ENCODE measurements around the gene RIPK1. TPM values are rescaled to one million over a fixed set of nuclear protein-coding genes. Genes with fewer than 3 reads are reported as not detected.

The RIPK1 gene
- total RNA-seq, 1 experiment from 2014 or later: 19.1 TPM

DNA sequence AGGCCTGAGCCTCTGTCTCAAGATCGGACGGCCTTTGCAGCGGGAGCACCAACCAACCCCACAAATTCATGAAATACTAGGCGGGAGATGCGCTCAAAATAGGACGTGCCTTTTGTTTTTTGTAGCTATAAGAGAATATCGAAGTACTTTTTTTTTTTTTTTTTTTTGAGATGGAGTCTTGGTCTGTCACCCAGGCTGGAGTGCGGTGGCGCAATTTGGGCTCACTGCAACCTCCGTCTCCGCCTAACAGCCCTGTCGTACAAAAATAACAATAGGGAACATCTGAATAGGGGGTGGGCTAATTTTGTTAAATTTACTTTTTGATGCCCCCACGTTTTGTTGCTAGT is 94.9 kb downstream of the RIPK1 start:
- ATAC-seq: peak; percentile 4; the same call in 1 of the 2 replicates
- no TSS peak for BruUV-seq (replicated peaks)
- Histone ChIP-seq H3K4me3 (replicated peaks in 1 of 2; ENCODE audit: low read depth in 1 of 2, low read length in 2 of 2) (peak overlapping the region; percentile 56 to 71), H3K9me3 (ENCODE audit: control insufficient read depth in 1 of 2, insufficient read depth in 1 of 2, low read depth in 1 of 2, low read length in 2 of 2) (no peaks in the 10 kb centered on the region), H3K4me1 (ENCODE audit: control insufficient read depth in 1 of 2, insufficient read depth in 2 of 2, low read length in 2 of 2) (peaks cover 19 to 69% of the 10 kb centered on the region in 2 experiments), H3K4me2 (ENCODE audit: low read length) (peak overlapping the region; percentile 95), H3K9me2 (ENCODE audit: insufficient read depth) (no peaks in the 10 kb centered on the region), H3K9ac (ENCODE audit: low read length) (peak overlapping the region; percentile 77), H3K27ac (ENCODE audit: low read depth, low read length) (peak overlapping the region; percentile 43), H3K36me3 (ENCODE audit: control insufficient read depth in 1 of 2, insufficient read depth in 2 of 2, low read length in 2 of 2) (no peaks in the 10 kb centered on the region), H3K27me3 (ENCODE audit: insufficient read depth, low read length) (no peaks in the 10 kb centered on the region), H4K20me1 (ENCODE audit: insufficient read depth) (no peaks in the 10 kb centered on the region), H3K79me2 (ENCODE audit: insufficient read depth, low read length) (no peaks in the 10 kb centered on the region), H2AFZ (ENCODE audit: low read depth, low read length, poor library complexity, severe bottlenecking) (peak overlapping the region; percentile 82)
- ChIA-PET CTCF (interaction anchor here (1.9 kb wide), 1 partner anchor 88 kb away, joined by 7 read pairs; no protein-coding TSS in a partner anchor), RAD21 (ENCODE audit: low non-redundant PET in 1 of 2, low total read pairs in 2 of 2, uncharacterized antibody in 2 of 2, unreplicated experiment in 2 of 2) (no interaction called here), POLR2A (interaction anchor here (1.1 kb wide), 1 partner anchor 44 kb away, joined by 3 read pairs; no protein-coding TSS in a partner anchor)
- TF ChIP-seq JUND (IDR thresholded peaks at IDR 0.05) (no peak), POLR2AphosphoS5 (IDR thresholded peaks at IDR 0.05; ENCODE audit: low read depth, low read length) (peak; percentile 37)
- DNase-seq (ENCODE audit: low read depth, low spot score): no peak
- intact Hi-C loops (cut with micrococcal nuclease): no loop called here

DNA sequence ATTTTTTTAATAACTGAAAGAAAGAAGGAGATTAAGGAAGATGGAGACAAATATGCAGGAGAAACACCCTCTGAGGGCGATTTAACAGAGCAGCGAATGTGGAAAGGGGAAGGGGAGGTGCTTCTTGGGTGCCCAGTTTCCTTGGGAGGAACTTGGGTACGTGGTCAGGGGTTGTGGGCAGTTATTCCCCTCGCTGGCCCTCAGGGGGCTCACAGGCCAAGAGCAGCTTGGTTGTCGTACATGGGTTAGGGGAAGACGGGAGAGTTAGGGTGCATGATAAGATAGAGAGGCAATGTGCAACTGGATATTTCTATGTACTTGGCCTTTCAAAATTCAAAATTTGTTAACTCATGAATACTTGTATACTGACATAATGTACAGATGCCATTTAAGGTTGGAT is 96.1 kb downstream of the RIPK1 start:
- no peak overlapping the region for H3K27ac ChIP-seq (ENCODE audit: low read depth, low read length)
- POLR2A ChIA-PET: no interaction called here
- CTCF ChIA-PET: no interaction called here

More for the DNA sequence above, 96.1 kb downstream of the RIPK1 start:
- no peak for ATAC-seq
- DNase-seq (ENCODE audit: low read depth, low spot score): no peak
- Histone ChIP-seq H3K4me1 (ENCODE audit: control insufficient read depth in 1 of 2, insufficient read depth in 2 of 2, low read length in 2 of 2) (peaks cover 19 to 58% of the 10 kb centered on the region in 2 experiments), H3K9ac (ENCODE audit: low read length) (no peak overlapping the region), H4K20me1 (ENCODE audit: insufficient read depth) (no peaks in the 10 kb centered on the region), H3K4me2 (ENCODE audit: low read length) (no peak overlapping the region), H3K9me3 (ENCODE audit: control insufficient read depth in 1 of 2, insufficient read depth in 1 of 2, low read depth in 1 of 2, low read length in 2 of 2) (no peaks in the 10 kb centered on the region), H2AFZ (ENCODE audit: low read depth, low read length, poor library complexity, severe bottlenecking) (no peak overlapping the region), H3K79me2 (ENCODE audit: insufficient read depth, low read length) (no peaks in the 10 kb centered on the region), H3K9me2 (ENCODE audit: insufficient read depth) (no peaks in the 10 kb centered on the region), H3K4me3 (replicated peaks in 1 of 2; ENCODE audit: low read depth in 1 of 2, low read length in 2 of 2) (no peak overlapping the region), H3K27me3 (ENCODE audit: insufficient read depth, low read length) (no peaks in the 10 kb centered on the region), H3K36me3 (ENCODE audit: control insufficient read depth in 1 of 2, insufficient read depth in 2 of 2, low read length in 2 of 2) (no peaks in the 10 kb centered on the region)
- RAD21 ChIA-PET (ENCODE audit: low non-redundant PET in 1 of 2, low total read pairs in 2 of 2, uncharacterized antibody in 2 of 2, unreplicated experiment in 2 of 2): no interaction called here
- BruUV-seq (replicated peaks): no TSS peak
- intact Hi-C loops (cut with micrococcal nuclease): no loop called here
- TF ChIP-seq TCF7L2 (IDR thresholded peaks at IDR 0.05; ENCODE audit: borderline replicate concordance, extremely low read depth, insufficient read depth, insufficient read length): no peak
- no peak for TF ChIP-seq SRF (IDR thresholded peaks at IDR 0.05; ENCODE audit: low read depth)
- TF ChIP-seq POLR2A (IDR thresholded peaks at IDR 0.05; ENCODE audit: borderline replicate concordance, extremely low read depth, insufficient read depth, insufficient read length): no peak
- TF ChIP-seq POLR2AphosphoS5 (IDR thresholded peaks at IDR 0.05; ENCODE audit: low read depth, low read length): no peak
- no peak for TF ChIP-seq EZH2phosphoT487 (IDR thresholded peaks at IDR 0.05; ENCODE audit: borderline replicate concordance)
- no peak for TF ChIP-seq SP1 (IDR thresholded peaks at IDR 0.05; ENCODE audit: low read depth)
- TF ChIP-seq, protein P1, sequence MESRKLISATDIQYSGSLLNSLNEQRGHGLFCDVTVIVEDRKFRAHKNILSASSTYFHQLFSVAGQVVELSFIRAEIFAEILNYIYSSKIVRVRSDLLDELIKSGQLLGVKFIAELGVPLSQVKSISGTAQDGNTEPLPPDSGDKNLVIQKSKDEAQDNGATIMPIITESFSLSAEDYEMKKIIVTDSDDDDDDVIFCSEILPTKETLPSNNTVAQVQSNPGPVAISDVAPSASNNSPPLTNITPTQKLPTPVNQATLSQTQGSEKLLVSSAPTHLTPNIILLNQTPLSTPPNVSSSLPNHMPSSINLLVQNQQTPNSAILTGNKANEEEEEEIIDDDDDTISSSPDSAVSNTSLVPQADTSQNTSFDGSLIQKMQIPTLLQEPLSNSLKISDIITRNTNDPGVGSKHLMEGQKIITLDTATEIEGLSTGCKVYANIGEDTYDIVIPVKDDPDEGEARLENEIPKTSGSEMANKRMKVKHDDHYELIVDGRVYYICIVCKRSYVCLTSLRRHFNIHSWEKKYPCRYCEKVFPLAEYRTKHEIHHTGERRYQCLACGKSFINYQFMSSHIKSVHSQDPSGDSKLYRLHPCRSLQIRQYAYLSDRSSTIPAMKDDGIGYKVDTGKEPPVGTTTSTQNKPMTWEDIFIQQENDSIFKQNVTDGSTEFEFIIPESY (IDR thresholded peaks at IDR 0.05; ENCODE audit: extremely low read depth, insufficient replicate concordance, low read length): no peak
- TF ChIP-seq, protein P2, sequence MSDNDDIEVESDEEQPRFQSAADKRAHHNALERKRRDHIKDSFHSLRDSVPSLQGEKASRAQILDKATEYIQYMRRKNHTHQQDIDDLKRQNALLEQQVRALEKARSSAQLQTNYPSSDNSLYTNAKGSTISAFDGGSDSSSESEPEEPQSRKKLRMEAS (IDR thresholded peaks at IDR 0.05): no peak
- TF ChIP-seq EZH2 (IDR thresholded peaks at IDR 0.05): no peak
- TF ChIP-seq CEBPB (IDR thresholded peaks at IDR 0.05; ENCODE audit: low read depth): no peak

All from HCT116 (cell line).